Gastrocnemius medialis (tissue), 4 donors: ENCODE measurements around the gene MRPL20. TPM values are rescaled to one million over a fixed set of nuclear protein-coding genes. Genes with fewer than 3 reads are reported as not detected.

Source experiments
- ATAC-seq, 2 donors: fragments of 150-250 bp; one replicate each; pipeline ENCODE4 v1.9.1; 2016
- DNase-seq, 2 donors: peaks; one replicate each; pipeline ENCODE4 v3.0.0-alpha.2; 2019
- H3K27ac ChIP-seq, 4 donors: fragments of 200-600 bp; sonication (generic); 1 replicate in 1 of 4; 2 replicates in 3 of 4; pipeline ENCODE4 v1.5.1; 2016 to 2018; ENCODE audit warnings: mild to moderate bottlenecking in 2 of 4, moderate library complexity in 1 of 4
- H3K27me3 ChIP-seq, 3 donors: fragments of 200-600 bp; sonication (generic) in 2 of 3; 1 replicate in 1 of 3; 2 replicates in 2 of 3; pipeline versions ENCODE4 v1.5.1 to v1.6.0; 2016 to 2019; ENCODE audit warnings: mild to moderate bottlenecking in 1 of 3, moderate library complexity in 1 of 3
- H3K36me3 ChIP-seq, 2 donors: fragments of 200-600 bp; sonication (generic) in 1 of 2; one replicate each; pipeline ENCODE4 v1.5.1; 2017 to 2018
- H3K4me1 ChIP-seq, 2 donors: fragments of 200-600 bp; sonication (generic) in 1 of 2; one replicate each; pipeline ENCODE4 v1.5.1; 2016 to 2017; ENCODE audit warnings: mild to moderate bottlenecking in 2 of 2
- H3K4me3 ChIP-seq, 4 donors: fragments of 200-600 bp; sonication (generic) in 3 of 4; 1 replicate in 1 of 4; 2 replicates in 3 of 4; pipeline ENCODE4 v1.5.1; 2016 to 2019; ENCODE audit warnings: mild to moderate bottlenecking in 2 of 4
- H3K9me3 ChIP-seq, 3 donors: fragments of 200-600 bp; sonication (generic) in 2 of 3; 1 replicate in 1 of 3; 2 replicates in 2 of 3; pipeline ENCODE4 v1.5.1; 2016 to 2019
- POLR2A ChIP-seq, 2 donors: fragments of 450-650 bp; IDR thresholded peaks; one replicate each; pipeline ENCODE4 v1.6.1; 2017; ENCODE audit warnings: antibody characterized with exemption in 2 of 2, mild to moderate bottlenecking in 2 of 2, moderate library complexity in 2 of 2
- in situ Hi-C, 4 donors: fragments of 200-750 bp; cut with MboI; loops; one replicate each; pipeline versions ENCODE4 v1.15.0 to v1.8.0; 2017; ENCODE audit warnings: low sequenced_read_pairs in 4 of 4
- intact Hi-C: fragments of 100-400 bp; cut with DNase I; formaldehyde crosslinking; loops from one replicate; pipeline ENCODE4 v1.15.1; 2023; ENCODE audit warnings: low total_unique reads
- total RNA-seq, 4 donors: library from RNA; depleted of rRNA; stranded (reverse); fragments of >200 nt; gene quantifications; one replicate each; pipeline versions ENCODE4 v1.1.0 to v1.2.3, GENCODE V29; 2016
- TF ChIP-seq, protein P1 (sequence below), 5 experiments: fragments of 450-650 bp in 3 of 5; fragments of 200-600 bp in 2 of 5; sonication (generic) in 2 of 5; IDR thresholded peaks in 4 of 5; conservative IDR thresholded peaks in 1 of 5; 1 replicate in 4 of 5; 2 replicates in 1 of 5; pipeline ENCODE4 v1.5.1; 2016 to 2019; ENCODE audit warnings: antibody characterized with exemption in 5 of 5, mild to moderate bottlenecking in 3 of 5, moderate library complexity in 3 of 5

The MRPL20 gene
- total RNA-seq, 4 donors from 2014 or later, result 167 to 260 (median 203) TPM

DNA sequence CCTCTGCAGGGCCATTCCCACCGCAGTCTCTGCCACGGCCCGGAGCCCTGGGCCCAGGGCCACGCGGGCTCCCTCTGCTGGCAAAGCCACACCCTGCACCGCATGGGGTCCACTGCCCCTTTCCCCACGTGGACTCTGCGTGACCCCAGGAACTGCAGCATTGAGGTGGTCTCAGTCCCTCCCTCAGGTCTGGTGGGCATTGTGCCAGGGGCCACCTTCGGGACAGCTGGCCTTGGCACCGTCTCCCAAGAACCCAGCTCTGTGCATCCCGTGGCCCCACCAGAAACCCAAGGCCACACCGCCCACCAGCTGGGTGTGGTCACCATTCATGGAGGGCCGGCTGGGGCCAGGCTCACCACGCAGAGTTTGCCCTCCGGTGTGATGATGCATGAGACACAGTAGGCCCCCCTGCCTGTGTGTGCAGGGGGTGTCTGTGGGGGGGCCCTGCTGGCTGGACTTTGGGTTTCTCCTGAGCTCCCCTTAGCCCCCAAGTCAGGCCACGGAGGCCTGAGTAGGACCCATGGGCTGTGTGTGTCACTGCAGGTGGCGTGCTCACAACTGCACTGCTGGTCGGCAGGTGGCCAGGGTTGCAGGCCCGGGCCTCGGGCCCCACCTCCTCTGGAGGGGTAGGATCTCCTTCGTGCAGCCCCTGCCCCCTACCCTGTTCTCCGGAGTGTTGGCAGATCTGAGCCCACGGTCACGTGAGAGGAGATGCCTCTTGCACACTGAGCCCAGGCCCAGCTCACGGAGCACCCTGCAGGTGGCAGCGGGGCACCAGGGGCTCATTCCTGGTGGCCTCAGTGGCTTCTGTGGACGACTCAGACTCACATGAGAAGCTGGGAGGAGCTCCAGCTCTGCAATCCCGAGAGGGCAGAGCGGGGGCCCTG lies 34.2 kb upstream of the MRPL20 start:
- peaks cover 0 to 20% (median 7%) of the 10 kb centered on the region in 3 donors for H3K27me3 ChIP-seq
- no peak overlapping the region for H3K4me3 ChIP-seq
- H3K4me1 ChIP-seq, result peaks cover 3 to 19% of the 10 kb centered on the region in 2 donors
- ATAC-seq (peak in 1 of 2 donors; percentile 78), DNase-seq (peak in 1 of 2 donors; percentile 36)
- no peak overlapping the region for H3K27ac ChIP-seq
- H3K36me3 ChIP-seq, result no peaks in the 10 kb centered on the region
- intact Hi-C loops, result loop anchor here (1.0 kb wide), 2 partner anchors 41 to 408 kb away; no protein-coding TSS in a partner anchor
- in situ Hi-C loops, result no loop called here
- TF ChIP-seq POLR2A (IDR thresholded peaks at IDR 0.05), result no peak
- TF ChIP-seq, protein P1, sequence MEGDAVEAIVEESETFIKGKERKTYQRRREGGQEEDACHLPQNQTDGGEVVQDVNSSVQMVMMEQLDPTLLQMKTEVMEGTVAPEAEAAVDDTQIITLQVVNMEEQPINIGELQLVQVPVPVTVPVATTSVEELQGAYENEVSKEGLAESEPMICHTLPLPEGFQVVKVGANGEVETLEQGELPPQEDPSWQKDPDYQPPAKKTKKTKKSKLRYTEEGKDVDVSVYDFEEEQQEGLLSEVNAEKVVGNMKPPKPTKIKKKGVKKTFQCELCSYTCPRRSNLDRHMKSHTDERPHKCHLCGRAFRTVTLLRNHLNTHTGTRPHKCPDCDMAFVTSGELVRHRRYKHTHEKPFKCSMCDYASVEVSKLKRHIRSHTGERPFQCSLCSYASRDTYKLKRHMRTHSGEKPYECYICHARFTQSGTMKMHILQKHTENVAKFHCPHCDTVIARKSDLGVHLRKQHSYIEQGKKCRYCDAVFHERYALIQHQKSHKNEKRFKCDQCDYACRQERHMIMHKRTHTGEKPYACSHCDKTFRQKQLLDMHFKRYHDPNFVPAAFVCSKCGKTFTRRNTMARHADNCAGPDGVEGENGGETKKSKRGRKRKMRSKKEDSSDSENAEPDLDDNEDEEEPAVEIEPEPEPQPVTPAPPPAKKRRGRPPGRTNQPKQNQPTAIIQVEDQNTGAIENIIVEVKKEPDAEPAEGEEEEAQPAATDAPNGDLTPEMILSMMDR (IDR thresholded peaks at IDR 0.05 in 4 of 5, conservative IDR thresholded peaks at IDR 0.05 in 1 of 5), result peak; percentile 80 to 96 (median 91)
- no peaks in the 10 kb centered on the region for H3K9me3 ChIP-seq

DNA sequence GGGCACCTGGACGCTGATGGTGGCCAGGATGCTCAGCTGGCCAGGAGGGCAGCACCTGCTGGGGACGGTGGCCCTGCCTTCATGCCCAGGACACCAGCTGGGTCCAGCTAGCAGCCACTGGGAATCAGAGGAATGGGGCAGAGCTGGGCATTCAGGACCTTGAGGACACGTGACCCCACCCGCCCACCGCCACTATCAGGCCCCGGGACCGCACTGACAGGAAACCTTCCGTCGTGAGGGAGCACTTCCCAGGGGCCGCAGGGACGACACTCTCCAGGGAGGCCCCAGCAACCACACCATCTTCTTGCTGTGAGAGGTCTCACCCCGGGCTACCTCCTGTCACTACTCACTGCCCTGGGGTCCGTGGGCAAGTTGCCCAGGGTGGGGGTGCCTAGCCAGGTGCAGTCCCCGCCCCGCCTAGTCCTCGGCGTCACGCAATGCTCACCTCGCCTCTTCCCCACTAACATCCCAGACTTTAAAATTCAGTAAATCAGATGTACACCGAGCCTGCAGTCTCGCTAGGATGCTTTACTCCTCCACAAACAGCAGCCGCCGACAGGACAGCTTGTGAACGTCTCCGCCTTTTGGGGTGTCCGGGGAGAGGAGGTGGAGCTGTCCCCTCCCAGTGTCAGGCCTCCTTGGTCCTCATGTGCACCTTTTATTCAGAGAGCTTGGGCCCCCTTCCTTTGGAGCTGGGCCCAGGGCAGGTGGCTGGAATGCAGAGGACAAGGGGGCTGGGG lies 33.3 kb upstream of the MRPL20 start:
- in situ Hi-C loops, result no loop called here
- no peak overlapping the region for H3K27ac ChIP-seq

DNA sequence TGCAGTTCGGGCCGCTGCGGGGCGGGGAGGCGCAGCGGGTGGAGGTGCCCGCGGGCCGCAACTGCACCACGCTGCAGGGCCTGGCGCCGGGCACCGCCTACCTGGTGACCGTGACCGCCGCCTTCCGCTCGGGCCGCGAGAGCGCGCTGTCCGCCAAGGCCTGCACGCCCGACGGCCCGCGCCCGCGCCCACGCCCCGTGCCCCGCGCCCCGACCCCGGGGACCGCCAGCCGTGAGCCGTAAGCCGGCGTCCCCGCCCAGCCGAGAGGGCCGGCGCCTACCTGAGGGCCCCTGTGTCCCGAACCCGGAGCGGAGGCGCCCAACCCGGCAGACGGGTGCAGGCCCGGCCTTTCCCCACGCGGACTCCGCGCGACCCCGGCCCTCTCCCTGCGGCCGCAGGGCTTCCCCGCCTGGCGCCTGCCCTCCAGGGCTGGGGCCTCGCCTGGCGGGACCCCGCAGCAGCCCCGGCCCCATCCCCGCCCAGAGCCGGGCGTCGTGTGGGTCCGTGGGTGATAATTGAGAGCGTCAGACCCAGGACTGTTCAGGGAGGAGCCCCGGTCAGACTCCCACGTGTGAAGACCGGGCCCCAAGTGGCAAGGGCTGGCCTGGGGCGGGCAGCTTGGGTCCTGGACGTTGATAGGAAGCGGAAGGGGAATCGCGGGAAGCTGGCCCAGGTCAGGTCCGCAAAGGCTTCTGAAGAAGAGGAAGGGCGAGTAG lies 32.6 kb upstream of the MRPL20 start:
- intact Hi-C loops (no loop called here), in situ Hi-C loops (no loop called here)
- no peak for ATAC-seq
- Histone ChIP-seq H3K4me1 (peaks cover 5 to 29% of the 10 kb centered on the region in 2 donors), H3K27me3 (peaks cover 0 to 24% (median 9%) of the 10 kb centered on the region in 3 donors), H3K9me3 (no peaks in the 10 kb centered on the region), H3K36me3 (no peaks in the 10 kb centered on the region), H3K27ac (no peak overlapping the region), H3K4me3 (no peak overlapping the region)
- TF ChIP-seq, protein P1 (IDR thresholded peaks at IDR 0.05 in 4 of 5, conservative IDR thresholded peaks at IDR 0.05 in 1 of 5), result no peak
- no peak for TF ChIP-seq POLR2A (IDR thresholded peaks at IDR 0.05)
- no peak for DNase-seq

More for the DNA sequence above, 33.3 kb upstream of the MRPL20 start:
- Histone ChIP-seq H3K4me3 (no peak overlapping the region), H3K27me3 (peaks cover 0 to 24% (median 9%) of the 10 kb centered on the region in 3 donors), H3K36me3 (no peaks in the 10 kb centered on the region), H3K9me3 (no peaks in the 10 kb centered on the region), H3K4me1 (peaks cover 3 to 23% of the 10 kb centered on the region in 2 donors)
- intact Hi-C loops, result loop anchor here (1.0 kb wide), 2 partner anchors 40 to 407 kb away; no protein-coding TSS in a partner anchor
- no peak for TF ChIP-seq POLR2A (IDR thresholded peaks at IDR 0.05)
- TF ChIP-seq, protein P1 (IDR thresholded peaks at IDR 0.05 in 4 of 5, conservative IDR thresholded peaks at IDR 0.05 in 1 of 5), result no peak
- DNase-seq (no peak), ATAC-seq (no peak)

DNA sequence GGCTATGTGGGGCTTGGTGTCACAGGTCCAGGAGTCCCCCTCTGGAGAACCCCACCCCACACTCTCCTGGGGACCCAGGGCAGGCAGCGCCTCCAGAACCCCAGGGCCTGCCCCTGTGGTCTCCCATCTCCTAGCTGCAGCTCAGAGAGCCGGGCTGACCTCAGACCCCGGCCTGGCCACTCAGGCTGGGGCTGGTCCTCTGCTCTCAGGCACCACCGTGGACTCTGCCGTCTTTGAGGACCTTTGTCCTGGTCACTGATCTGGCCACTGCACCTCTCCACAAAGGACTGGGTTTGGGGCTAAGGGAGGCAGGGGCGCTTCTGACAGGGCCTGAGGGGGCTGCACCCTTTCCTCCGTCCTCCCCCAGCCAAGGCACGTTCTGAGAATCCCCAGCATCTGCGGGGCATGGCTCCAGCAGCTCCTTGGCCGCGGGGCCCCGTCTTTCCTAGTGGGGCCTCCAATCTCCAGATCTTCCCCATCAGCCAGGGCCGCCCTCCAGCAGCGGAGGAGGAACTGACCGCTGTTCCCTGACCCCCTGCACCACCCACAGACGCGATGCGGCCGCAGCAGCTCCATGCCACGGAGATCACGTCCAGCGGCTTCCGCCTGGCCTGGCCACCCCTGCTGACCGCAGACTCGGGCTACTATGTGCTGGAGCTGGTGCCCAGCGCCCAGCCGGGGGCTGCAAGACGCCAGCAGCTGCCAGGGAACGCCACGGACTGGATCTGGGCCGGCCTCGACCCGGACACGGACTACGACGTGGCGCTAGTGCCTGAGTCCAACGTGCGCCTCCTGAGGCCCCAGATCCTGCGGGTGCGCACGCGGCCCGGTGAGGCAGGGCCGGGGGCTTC lies 31.7 kb upstream of the MRPL20 start:
- in situ Hi-C loops (no loop called here), intact Hi-C loops (no loop called here)
- no peaks in the 10 kb centered on the region for H3K36me3 ChIP-seq
- DNase-seq, result no peak
- no peak overlapping the region for H3K27ac ChIP-seq
- no peak overlapping the region for H3K4me3 ChIP-seq
- peaks cover 11 to 36% of the 10 kb centered on the region in 2 donors for H3K4me1 ChIP-seq
- TF ChIP-seq, protein P1 (IDR thresholded peaks at IDR 0.05 in 4 of 5, conservative IDR thresholded peaks at IDR 0.05 in 1 of 5), result no peak
- no peak for TF ChIP-seq POLR2A (IDR thresholded peaks at IDR 0.05)
- no peaks in the 10 kb centered on the region for H3K9me3 ChIP-seq
- H3K27me3 ChIP-seq, result peaks cover 0 to 24% (median 9%) of the 10 kb centered on the region in 3 donors
- ATAC-seq, result no peak
